Activated CD4-positive, CD25-positive, alpha-beta regulatory T cell treated with anti-CD3 and anti-CD28 coated beads, Interleukin-2, amount 50 U/mL, for 16 hours (primary cell): ENCODE results near the gene CMTR1.

ENCODE experiments used
- DNase-seq: peaks from one replicate; pipeline ENCODE4 v3.0.0-alpha.2; 2020; ENCODE audit warnings: low read depth, low spot score

CMTR1 gene

DNA sequence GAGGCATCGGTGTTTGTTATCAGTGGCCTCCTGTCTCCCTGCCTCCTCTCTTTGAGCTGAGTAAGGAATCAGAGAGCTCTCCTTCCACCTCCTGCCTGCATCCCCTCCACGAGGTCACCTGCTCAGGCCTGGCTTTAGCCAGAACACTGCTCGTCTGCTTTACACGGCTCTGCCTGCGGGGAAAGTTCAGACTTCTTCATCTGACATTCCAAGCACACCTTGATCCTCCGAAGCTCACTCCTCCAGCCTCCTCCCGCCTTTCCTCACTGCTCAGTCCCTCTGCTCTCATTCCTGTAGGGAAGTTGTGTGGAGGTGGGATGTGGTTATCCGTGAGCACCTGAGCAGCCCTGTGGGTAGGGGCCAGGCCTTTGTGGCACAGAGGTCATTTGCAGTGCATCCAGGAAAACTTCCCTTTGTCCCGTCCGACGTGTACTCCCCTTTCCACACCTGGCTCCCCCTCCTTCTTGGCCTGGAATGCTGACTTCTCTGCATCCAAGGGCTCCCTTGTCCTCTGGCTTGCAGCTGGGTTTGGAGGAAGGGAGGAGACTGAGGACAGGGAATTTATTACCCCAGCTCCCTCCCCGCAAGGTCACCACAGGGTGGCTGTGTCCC lies 79.5 kb downstream of the CMTR1 start:
- DNase-seq = no peak

DNA sequence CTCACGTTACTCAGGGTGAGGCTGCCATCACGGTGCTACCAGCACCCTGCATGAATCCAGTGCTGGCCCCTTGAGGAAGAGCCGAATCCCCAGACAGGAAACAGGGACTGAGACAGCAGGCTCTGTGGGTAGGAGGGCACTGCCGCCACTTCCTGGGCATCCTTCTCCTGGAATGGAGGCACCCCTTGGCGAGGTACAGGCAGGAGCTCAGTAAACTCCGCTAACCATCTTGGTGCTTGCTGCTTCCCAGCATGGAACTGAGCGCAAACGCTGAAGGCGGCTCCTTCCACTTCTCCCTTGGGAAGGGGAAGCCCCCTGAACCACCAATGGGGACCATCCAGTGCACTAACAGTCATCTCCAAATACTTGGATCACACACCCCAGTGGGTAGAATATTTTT lies 80.1 kb downstream of the CMTR1 start:
- no peak for DNase-seq

DNA sequence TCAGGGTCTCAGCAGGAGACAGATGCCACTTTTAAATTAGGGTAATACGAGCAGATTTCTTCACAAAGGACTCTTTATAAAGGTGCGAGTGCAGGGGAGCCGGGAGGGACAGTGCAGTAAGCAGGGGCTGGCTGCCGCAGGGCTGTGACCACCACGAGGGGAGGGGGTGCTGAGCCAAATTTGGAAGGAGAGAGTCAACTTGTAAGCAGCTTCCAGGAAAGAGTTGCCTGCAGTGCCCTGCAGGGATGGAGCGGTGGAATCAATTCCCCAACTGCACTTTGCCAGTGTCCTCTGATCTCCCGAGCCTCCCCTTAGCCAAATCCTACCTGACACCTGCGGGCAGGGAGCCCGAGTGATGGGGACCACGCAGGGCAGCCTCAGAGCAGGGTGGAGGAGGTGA lies 80.6 kb downstream of the CMTR1 start:
- DNase-seq = no peak

DNA sequence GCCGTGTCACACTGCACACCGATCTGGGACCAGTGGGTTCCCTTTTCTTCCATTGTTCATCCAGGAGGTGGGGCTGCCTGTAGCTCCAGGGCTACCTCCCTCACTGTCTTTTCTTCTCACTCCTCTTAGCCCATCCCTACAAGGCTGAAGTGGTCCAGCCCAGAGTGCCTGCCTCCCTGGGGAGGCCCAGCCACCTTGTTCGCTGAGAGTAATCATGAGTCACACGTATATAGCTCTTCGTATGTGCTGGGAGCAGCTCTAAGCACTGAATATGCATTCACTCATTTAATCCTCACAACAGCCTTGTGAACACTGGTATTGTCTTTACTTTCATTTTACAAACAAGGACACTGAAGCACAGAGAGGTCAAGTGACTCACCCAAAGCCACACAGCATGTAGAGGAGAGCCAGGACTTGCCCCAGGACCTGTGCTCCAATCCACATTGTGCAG lies 81.3 kb downstream of the CMTR1 start:
- DNase-seq = peak; percentile 19

DNA sequence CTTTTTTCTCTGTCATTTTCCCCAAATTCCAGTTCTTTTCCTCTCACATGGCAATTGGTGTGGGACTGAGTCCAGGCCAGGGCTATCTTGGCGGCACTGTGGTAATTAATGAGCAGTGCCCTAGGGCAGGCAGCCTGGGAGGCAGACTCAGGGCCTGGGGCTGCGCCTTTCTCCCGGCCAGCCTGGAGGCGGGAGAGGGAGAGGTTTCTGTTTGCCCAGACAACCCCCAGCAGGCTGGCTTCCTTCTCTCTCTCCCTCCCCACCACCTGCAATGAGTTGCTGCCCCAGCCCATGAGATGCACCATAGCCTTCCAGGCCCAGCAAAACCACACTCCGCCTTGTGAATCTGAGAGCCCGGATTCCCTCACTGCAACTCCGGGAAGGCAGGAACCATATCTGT lies 81.8 kb downstream of the CMTR1 start:
- no peak for DNase-seq

DNA sequence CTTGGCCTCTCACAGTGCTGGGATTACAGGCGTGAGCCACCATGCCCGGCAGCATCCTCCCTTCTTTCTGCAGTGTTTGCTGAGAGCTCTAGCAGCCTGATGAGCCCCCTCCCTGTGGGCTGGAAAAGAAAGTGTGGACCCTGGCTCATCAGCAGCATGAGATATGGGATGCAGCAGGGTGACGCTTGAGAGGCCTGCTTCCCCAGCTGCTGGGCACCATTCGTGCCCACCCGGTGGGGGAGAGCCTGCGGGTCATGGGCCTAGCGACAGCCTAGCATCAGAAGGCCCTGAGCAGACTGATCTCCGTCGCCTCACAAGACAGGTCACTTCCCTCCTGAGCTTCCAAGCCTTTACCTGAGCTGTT lies 82.7 kb downstream of the CMTR1 start:
- DNase-seq = no peak

- DNase-seq = peak; percentile 80
These were observed 83.3 kb downstream of the CMTR1 start for GRCh38 chr6:37516076-37516919.

GRCh38 chr6:37516920-37517405 lies 83.9 kb downstream of the CMTR1 start:
- no peak for DNase-seq

DNA sequence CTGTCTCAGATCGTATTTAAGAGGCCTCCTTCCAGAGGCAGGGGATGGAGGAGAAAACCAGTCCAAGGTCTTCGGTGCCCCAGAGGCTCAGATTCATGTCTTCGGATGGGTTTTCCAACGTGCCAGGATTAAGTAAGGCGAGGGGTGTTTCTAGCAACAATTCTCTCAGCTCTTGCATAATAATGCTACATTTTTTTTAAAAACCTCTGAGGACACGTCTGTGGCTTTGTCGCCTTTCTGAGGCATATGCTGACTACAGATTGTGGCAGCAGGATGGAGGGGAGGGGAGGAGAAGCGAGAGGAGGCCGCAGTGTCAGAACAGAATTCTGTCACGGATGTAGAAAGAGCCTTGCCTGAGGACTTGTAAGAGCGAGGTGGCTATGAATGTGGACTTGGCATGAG lies 84.4 kb downstream of the CMTR1 start:
- DNase-seq = peak; percentile 47

DNA sequence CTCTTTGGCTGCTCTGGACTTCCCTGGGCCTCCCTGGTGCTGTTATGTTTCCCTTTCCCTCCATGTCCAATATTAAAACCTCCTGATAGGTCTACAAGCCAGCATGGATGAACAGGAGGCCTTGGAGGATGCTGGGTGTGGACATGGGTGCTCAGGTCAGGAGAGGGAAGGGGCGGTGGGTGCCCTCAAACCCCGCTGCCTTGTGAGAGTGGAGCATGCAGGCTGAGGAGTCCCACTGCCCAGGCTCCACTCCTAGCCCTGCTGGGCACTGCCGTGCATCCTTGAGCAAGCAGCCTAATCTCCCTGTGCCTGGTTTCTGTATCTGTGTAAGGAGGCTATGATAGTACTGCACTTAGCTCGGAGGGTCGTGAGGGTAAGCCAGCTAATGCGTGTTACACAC lies 85.1 kb downstream of the CMTR1 start:
- no peak for DNase-seq

GRCh38 chr6:37519461-37519860 lies 86.4 kb downstream of the CMTR1 start:
- DNase-seq = no peak

- DNase-seq = no peak
These were observed 87.9 kb downstream of the CMTR1 start for GRCh38 chr6:37520926-37521325.

DNA sequence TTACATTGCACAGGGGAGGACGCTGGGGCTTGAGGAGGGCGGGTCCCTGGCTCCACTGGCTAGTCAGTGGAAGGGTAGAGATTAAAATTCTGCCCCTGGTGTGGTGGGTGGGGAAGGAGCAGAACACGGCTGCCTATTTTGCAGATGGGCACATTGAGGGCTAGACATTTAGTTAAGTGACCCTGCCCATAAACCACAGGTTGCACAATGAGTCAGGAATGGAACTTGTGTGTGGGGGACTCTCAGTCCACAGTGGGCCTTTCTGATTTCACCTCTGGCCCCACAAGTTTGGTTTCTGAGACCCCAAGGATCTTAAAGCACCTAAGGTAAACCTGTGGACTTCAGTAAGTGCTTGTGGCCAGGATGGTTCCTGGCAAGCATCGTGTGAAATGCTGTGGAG lies 88.7 kb downstream of the CMTR1 start:
- no peak for DNase-seq

DNA sequence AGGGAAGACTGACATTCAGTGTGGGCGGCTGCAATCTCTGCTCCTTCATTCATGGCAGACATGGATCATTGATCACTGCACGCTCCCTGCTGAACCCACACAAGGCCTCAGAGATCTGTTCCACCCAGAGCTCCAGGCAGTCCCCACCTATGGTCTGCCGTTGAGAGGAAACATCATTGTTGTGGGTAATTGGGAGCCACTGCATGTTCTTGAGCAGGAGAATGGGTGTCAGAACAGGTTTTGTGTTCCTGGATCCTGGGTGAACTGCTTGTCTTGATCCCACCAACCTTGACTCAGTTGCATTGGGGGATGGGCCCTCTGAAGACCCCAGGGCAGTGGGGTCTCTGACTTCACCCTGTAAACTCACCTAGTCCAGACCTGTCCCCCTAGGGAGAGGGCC lies 89.8 kb downstream of the CMTR1 start:
- DNase-seq = no peak

DNA sequence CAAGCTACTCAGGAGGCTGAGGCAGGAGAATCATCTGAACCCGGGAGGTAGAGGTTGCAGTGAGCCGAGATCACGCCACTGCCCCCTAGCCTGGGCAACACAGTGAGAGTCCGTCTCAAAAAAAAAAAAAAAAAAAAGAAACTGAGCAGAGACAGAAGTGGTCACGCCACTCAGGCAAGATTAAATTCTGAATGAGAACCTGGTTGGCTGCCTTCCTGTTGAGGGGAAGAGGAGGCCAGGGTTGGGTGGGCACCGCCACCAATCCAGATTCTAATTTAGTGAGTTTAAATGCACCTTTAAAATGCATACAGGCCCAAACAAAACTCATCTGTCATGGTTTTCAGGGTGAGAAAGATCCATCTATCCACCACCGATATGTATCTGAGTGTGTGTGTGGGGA lies 90.4 kb downstream of the CMTR1 start:
- DNase-seq = no peak

GRCh38 chr6:37524025-37524969 lies 91.3 kb downstream of the CMTR1 start:
- no peak for DNase-seq

DNA sequence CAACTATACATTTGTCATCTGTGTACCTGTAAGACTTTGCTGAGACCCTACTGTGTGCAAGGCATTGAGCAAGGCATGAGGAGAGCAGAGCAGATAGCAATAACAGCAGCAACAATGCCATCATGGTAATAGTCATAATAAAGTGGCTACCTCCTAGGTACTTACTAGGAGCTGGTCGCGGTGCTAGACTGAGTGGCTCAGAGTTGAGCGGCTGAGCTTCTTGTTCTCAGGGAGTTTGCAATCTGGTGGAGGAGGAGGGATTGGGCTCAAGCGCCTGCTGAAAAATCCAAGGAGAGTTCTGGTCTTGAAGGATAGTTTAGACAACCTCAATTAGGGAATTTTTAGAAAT lies 91.9 kb downstream of the CMTR1 start:
- no peak for DNase-seq

- no peak for DNase-seq
These were observed 92.7 kb downstream of the CMTR1 start for GRCh38 chr6:37525460-37526357.

GRCh38 chr6:37528541-37528940 lies 95.5 kb downstream of the CMTR1 start:
- no peak for DNase-seq

DNA sequence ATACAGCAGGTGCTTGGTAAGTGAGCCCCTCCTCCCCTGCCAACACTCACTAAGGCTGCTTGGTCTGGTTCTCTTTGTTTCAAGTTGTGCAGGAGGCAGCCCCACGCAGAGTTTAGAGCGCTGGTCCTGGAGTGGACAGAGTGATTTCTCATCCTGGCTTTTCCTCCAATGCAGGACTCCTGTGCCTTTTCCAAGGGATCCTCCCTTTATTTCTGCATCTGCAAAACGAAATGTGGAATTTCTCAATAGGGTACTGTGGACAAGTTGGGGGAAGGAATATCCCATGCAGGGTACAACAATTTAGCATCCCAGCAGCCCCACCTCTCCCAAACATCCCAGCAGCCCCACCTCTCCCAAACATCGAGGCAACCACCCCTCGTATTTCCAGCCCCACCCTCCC lies 97.3 kb downstream of the CMTR1 start:
- no peak for DNase-seq

GRCh38 chr6:37531026-37531425 lies 98.0 kb downstream of the CMTR1 start:
- DNase-seq = no peak
